A673 (cell line): Measurements from ENCODE around the gene FCN1. TPM values are rescaled to one million over a fixed set of nuclear protein-coding genes. Genes with fewer than 3 reads are reported as not detected.

Experiments
- BruUV-seq: library from RNA; stranded (reverse); fragments of 400-500 nt; replicated peaks from 2 replicates; lab custom pipeline; 2021; lab: Mats Ljungman, UMichigan
- CTCF ChIA-PET: fragments of 300-600 bp; sonication (Branson Sonifier 250); formaldehyde crosslinking; loops from one replicate; lab custom pipeline; 2022; ENCODE audit warnings: antibody characterized with exemption; lab: Charles Lee
- POLR2A ChIA-PET: fragments of 300-600 bp; sonication (Branson Sonifier 250); formaldehyde crosslinking; loops from one replicate; lab custom pipeline; 2022; ENCODE audit warnings: antibody characterized with exemption; ENCODE audit not compliant: low non-redundant PET; lab: Charles Lee
- DNase-seq: peaks from one replicate; pipeline ENCODE4 v3.0.0-alpha.2; 2015; ENCODE audit warnings: low spot score
- H3K27ac ChIP-seq: fragments of 200-600 bp; sonication (generic); 2 replicates; pipeline ENCODE4 v1.5.1; 2016; ENCODE audit warnings: mixed run types, low read depth, mild to moderate bottlenecking, mixed read lengths, antibody characterized with exemption, low read length; ENCODE audit not compliant: poor library complexity, severe bottlenecking
- H3K27me3 ChIP-seq: fragments of 200-600 bp; sonication (generic); replicated peaks from 2 replicates; pipeline ENCODE4 v1.6.1; 2017; ENCODE audit warnings: mixed run types, low read depth, mild to moderate bottlenecking, mixed read lengths, antibody characterized with exemption, low read length; ENCODE audit not compliant: insufficient read depth, poor library complexity
- H3K36me3 ChIP-seq: fragments of 200-600 bp; sonication (generic); 2 replicates; pipeline ENCODE4 v1.6.1; 2016; ENCODE audit warnings: mixed run types, mild to moderate bottlenecking, mixed read lengths, antibody characterized with exemption, low read length; ENCODE audit not compliant: insufficient read depth, poor library complexity, severe bottlenecking
- H3K4me1 ChIP-seq: fragments of 200-600 bp; sonication (generic); 2 replicates; pipeline ENCODE4 v1.6.1; 2017; ENCODE audit warnings: mixed run types, mild to moderate bottlenecking, mixed read lengths, antibody characterized with exemption, low read length; ENCODE audit not compliant: insufficient read depth, poor library complexity, severe bottlenecking
- H3K4me3 ChIP-seq: fragments of 200-600 bp; sonication (generic); 2 replicates; pipeline ENCODE4 v1.5.1; 2016; ENCODE audit warnings: low read depth, mixed run types, mild to moderate bottlenecking, mixed read lengths, low read length; ENCODE audit not compliant: poor library complexity, severe bottlenecking
- H3K9me3 ChIP-seq: fragments of 200-600 bp; sonication (generic); 2 replicates; pipeline ENCODE4 v1.6.1; 2016; ENCODE audit warnings: mixed run types, low read depth, mild to moderate bottlenecking, mixed read lengths, antibody characterized with exemption, low read length; ENCODE audit not compliant: poor library complexity, severe bottlenecking
- EZH2 ChIP-seq: fragments of 200-600 bp; sonication (generic); IDR thresholded peaks from 2 replicates; pipeline ENCODE4 v1.6.1; 2017; ENCODE audit warnings: borderline replicate concordance, low read depth, mild to moderate bottlenecking, mixed read lengths, antibody characterized with exemption, low read length; ENCODE audit not compliant: poor library complexity, severe bottlenecking
- intact Hi-C: fragments of 100-400 bp; cut with micrococcal nuclease; formaldehyde crosslinking; loops from one replicate; pipeline ENCODE4 v1.10.0; 2022; ENCODE audit not compliant: unreplicated experiment
- total RNA-seq: library from RNA; stranded (reverse); gene quantifications from 2 replicates; pipeline ENCODE4 v1.2.3, GENCODE V29; 2021
- TF ChIP-seq, protein P1 (sequence below): fragments of 300-800, 200-600 bp; sonication (generic); conservative IDR thresholded peaks from 2 replicates; pipeline ENCODE4 v1.5.1; 2017; ENCODE audit warnings: low read depth, mild to moderate bottlenecking, antibody characterized with exemption, low read length, moderate library complexity, mixed read lengths

The FCN1 gene
- total RNA-seq, 1 experiment from 2014 or later, result not detected

- TF ChIP-seq, protein P1, sequence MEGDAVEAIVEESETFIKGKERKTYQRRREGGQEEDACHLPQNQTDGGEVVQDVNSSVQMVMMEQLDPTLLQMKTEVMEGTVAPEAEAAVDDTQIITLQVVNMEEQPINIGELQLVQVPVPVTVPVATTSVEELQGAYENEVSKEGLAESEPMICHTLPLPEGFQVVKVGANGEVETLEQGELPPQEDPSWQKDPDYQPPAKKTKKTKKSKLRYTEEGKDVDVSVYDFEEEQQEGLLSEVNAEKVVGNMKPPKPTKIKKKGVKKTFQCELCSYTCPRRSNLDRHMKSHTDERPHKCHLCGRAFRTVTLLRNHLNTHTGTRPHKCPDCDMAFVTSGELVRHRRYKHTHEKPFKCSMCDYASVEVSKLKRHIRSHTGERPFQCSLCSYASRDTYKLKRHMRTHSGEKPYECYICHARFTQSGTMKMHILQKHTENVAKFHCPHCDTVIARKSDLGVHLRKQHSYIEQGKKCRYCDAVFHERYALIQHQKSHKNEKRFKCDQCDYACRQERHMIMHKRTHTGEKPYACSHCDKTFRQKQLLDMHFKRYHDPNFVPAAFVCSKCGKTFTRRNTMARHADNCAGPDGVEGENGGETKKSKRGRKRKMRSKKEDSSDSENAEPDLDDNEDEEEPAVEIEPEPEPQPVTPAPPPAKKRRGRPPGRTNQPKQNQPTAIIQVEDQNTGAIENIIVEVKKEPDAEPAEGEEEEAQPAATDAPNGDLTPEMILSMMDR, result no peak
- no peak for TF ChIP-seq EZH2
- intact Hi-C loops, result no loop called here
- BruUV-seq, result no TSS peak
- no peaks in the 10 kb centered on the region for H3K36me3 ChIP-seq
- H3K4me1 ChIP-seq, result no peaks in the 10 kb centered on the region
- H3K9me3 ChIP-seq, result no peaks in the 10 kb centered on the region
- CTCF ChIA-PET, result no interaction called here
- H3K27me3 ChIP-seq, result no peaks in the 10 kb centered on the region
- DNase-seq, result no peak
- POLR2A ChIA-PET, result no interaction called here
- no peak overlapping the region for H3K4me3 ChIP-seq
- no peak overlapping the region for H3K27ac ChIP-seq
Measured at GRCh38 chr9:134870301-134870694, 47.4 kb downstream of the FCN1 start.

- TF ChIP-seq, protein P1, result no peak
- TF ChIP-seq EZH2, result no peak
- intact Hi-C loops, result no loop called here
- ChIA-PET POLR2A (no interaction called here), CTCF (no interaction called here)
- no TSS peak for BruUV-seq
- H3K36me3 ChIP-seq, result no peaks in the 10 kb centered on the region
- no peak overlapping the region for H3K4me3 ChIP-seq
- H3K4me1 ChIP-seq, result no peaks in the 10 kb centered on the region
- no peaks in the 10 kb centered on the region for H3K27me3 ChIP-seq
- H3K9me3 ChIP-seq, result no peaks in the 10 kb centered on the region
- no peak overlapping the region for H3K27ac ChIP-seq
- DNase-seq, result no peak
Measured at GRCh38 chr9:134869554-134870300, 48.0 kb downstream of the FCN1 start.

GRCh38 chr9:134868751-134869553 is 48.8 kb downstream of the FCN1 start:
- Histone ChIP-seq H3K9me3 (no peaks in the 10 kb centered on the region), H3K4me3 (no peak overlapping the region), H3K36me3 (no peaks in the 10 kb centered on the region), H3K4me1 (no peaks in the 10 kb centered on the region), H3K27me3 (no peaks in the 10 kb centered on the region), H3K27ac (no peak overlapping the region)
- TF ChIP-seq, protein P1, result no peak
- no peak for TF ChIP-seq EZH2
- POLR2A ChIA-PET, result no interaction called here
- CTCF ChIA-PET, result no interaction called here
- no peak for DNase-seq
- no TSS peak for BruUV-seq
- intact Hi-C loops, result no loop called here
